Right atrium auricular region (tissue), 2 donors: ENCODE results near the gene UBE2G2. TPM values are rescaled to one million over a fixed set of nuclear protein-coding genes. Genes with fewer than 3 reads are reported as not detected.

Source experiments
- DNase-seq: peaks from one replicate; pipeline ENCODE4 v3.0.0-alpha.2; 2019; ENCODE audit warnings: low spot score
- H3K27ac ChIP-seq, 2 donors: fragments of 200-600 bp; sonication (generic); 1 replicate in 1 of 2; 2 replicates in 1 of 2; pipeline ENCODE4 v1.5.1; 2016 to 2019
- H3K27me3 ChIP-seq, 2 donors: fragments of 200-600 bp; sonication (generic); one replicate each; pipeline versions ENCODE4 v1.5.1 to v1.6.0; 2017 to 2019
- H3K36me3 ChIP-seq: fragments of 200-600 bp; sonication (generic); one replicate; pipeline ENCODE4 v1.5.1; 2016
- H3K4me1 ChIP-seq, 2 donors: fragments of 200-600 bp; sonication (generic); one replicate each; pipeline versions ENCODE4 v1.5.1 to v1.6.0; 2017 to 2019
- H3K4me3 ChIP-seq, 2 donors: fragments of 200-600 bp; sonication (generic); 1 replicate in 1 of 2; 2 replicates in 1 of 2; pipeline ENCODE4 v1.5.1; 2017 to 2019; ENCODE audit warnings: mild to moderate bottlenecking in 1 of 2, moderate library complexity in 1 of 2
- H3K9me3 ChIP-seq, 2 donors: fragments of 200-600 bp; sonication (generic); one replicate each; pipeline ENCODE4 v1.5.1; 2019
- total RNA-seq, 2 donors: library from RNA; depleted of rRNA; stranded (reverse); fragments of >200 nt; gene quantifications; one replicate each; pipeline ENCODE4 v1.1.0, GENCODE V29; 2016
- TF ChIP-seq, protein P1 (sequence below), 2 donors: fragments of 200-600 bp; sonication (generic); IDR thresholded peaks; one replicate each; pipeline ENCODE4 v1.5.1; 2019; ENCODE audit warnings: antibody characterized with exemption in 2 of 2

UBE2G2 gene
- total RNA-seq, 2 donors from 2014 or later, result 47.5 to 52.5 TPM

- Histone ChIP-seq H3K36me3 (no peaks in the 10 kb centered on the region), H3K27ac (no peak overlapping the region), H3K4me1 (no peaks in the 10 kb centered on the region), H3K27me3 (no peaks in the 10 kb centered on the region), H3K4me3 (no peak overlapping the region), H3K9me3 (no peaks in the 10 kb centered on the region)
- DNase-seq, result no peak
- TF ChIP-seq, protein P1, sequence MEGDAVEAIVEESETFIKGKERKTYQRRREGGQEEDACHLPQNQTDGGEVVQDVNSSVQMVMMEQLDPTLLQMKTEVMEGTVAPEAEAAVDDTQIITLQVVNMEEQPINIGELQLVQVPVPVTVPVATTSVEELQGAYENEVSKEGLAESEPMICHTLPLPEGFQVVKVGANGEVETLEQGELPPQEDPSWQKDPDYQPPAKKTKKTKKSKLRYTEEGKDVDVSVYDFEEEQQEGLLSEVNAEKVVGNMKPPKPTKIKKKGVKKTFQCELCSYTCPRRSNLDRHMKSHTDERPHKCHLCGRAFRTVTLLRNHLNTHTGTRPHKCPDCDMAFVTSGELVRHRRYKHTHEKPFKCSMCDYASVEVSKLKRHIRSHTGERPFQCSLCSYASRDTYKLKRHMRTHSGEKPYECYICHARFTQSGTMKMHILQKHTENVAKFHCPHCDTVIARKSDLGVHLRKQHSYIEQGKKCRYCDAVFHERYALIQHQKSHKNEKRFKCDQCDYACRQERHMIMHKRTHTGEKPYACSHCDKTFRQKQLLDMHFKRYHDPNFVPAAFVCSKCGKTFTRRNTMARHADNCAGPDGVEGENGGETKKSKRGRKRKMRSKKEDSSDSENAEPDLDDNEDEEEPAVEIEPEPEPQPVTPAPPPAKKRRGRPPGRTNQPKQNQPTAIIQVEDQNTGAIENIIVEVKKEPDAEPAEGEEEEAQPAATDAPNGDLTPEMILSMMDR (IDR thresholded peaks at IDR 0.05), result no peak
These were observed 39.2 kb downstream of the UBE2G2 start for GRCh38 chr21:44762221-44763049.

GRCh38 chr21:44761747-44762208 is 39.8 kb downstream of the UBE2G2 start:
- no peaks in the 10 kb centered on the region for H3K4me1 ChIP-seq
- no peak for DNase-seq
- H3K9me3 ChIP-seq, result no peaks in the 10 kb centered on the region
- no peaks in the 10 kb centered on the region for H3K36me3 ChIP-seq
- no peak overlapping the region for H3K4me3 ChIP-seq
- H3K27me3 ChIP-seq, result no peaks in the 10 kb centered on the region
- no peak overlapping the region for H3K27ac ChIP-seq
- TF ChIP-seq, protein P1 (IDR thresholded peaks at IDR 0.05), result no peak

DNA sequence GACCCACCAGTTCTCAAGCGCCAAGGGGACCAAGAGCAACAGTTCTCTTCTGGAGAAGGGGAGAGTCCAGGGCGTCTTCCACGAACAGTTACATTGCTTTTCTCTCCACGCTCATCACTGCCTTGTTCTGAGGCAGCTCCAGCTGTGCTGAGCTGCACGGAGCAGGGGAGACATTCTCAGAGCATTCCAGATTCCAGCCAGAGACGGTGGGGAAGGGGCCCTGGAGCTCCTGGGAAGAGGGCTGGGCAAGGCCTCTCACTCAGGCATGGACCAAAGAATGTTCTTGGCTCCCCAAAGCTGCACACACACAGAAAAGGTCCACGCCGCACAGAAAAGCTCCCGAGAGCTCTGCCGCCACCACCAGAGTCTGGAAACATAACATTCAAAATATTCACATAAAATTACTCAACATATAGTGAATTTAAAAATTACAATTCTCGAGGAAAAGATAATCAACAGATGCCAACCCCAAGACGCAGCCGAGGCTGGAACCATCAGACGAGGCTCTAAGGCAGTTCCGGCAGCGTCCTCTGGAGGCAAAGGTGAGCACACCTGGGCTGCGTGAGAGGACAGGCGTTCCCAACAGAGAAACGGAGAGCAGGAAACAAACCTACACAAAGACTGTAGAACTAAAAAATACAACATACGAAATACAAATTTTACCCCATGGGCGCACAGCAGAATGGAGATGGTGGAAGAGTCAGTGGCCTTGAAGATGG is 40.5 kb downstream of the UBE2G2 start:
- Histone ChIP-seq H3K27me3 (no peaks in the 10 kb centered on the region), H3K4me1 (no peaks in the 10 kb centered on the region), H3K36me3 (no peaks in the 10 kb centered on the region), H3K9me3 (no peaks in the 10 kb centered on the region), H3K27ac (no peak overlapping the region), H3K4me3 (no peak overlapping the region)
- no peak for DNase-seq
- TF ChIP-seq, protein P1 (IDR thresholded peaks at IDR 0.05), result no peak

DNA sequence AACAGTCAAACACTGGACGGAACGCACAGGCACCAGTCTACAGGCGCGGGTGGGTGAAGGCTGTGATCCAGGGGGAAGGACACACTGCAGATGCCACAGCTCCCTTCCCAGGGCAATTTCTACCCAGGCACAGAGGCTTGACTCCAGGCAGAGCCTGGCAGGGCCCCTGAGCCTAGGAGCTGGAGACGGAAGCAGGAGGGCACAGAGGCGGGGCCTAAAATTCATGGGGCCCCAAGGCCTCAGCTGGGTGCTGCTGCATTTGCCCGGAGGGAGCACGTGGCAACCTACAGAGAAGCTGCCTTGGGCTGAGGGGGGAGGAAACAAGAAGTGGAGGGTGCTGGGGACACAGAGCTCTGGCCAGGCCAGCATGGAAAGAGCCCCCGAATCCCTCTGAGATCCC is 41.2 kb downstream of the UBE2G2 start:
- Histone ChIP-seq H3K27ac (no peak overlapping the region), H3K9me3 (peaks cover 0 to 4% of the 10 kb centered on the region in 2 donors), H3K36me3 (no peaks in the 10 kb centered on the region), H3K4me1 (no peaks in the 10 kb centered on the region), H3K27me3 (no peaks in the 10 kb centered on the region), H3K4me3 (no peak overlapping the region)
- TF ChIP-seq, protein P1 (IDR thresholded peaks at IDR 0.05), result no peak
- no peak for DNase-seq

GRCh38 chr21:44759628-44760285 is 41.9 kb downstream of the UBE2G2 start:
- TF ChIP-seq, protein P1 (IDR thresholded peaks at IDR 0.05), result no peak
- H3K27me3 ChIP-seq, result no peaks in the 10 kb centered on the region
- H3K27ac ChIP-seq, result no peak overlapping the region
- H3K9me3 ChIP-seq, result peaks cover 0 to 4% of the 10 kb centered on the region in 2 donors
- H3K36me3 ChIP-seq, result no peaks in the 10 kb centered on the region
- no peak overlapping the region for H3K4me3 ChIP-seq
- no peaks in the 10 kb centered on the region for H3K4me1 ChIP-seq
- no peak for DNase-seq
